ENCODE data around the gene RAB14. TPM values are rescaled to one million over a fixed set of nuclear protein-coding genes. Genes with fewer than 3 reads are reported as not detected.

The RAB14 gene
- total and polyA plus RNA-seq, 2 donors from 2014 or later: 48.0 to 78.6 TPM

DNA sequence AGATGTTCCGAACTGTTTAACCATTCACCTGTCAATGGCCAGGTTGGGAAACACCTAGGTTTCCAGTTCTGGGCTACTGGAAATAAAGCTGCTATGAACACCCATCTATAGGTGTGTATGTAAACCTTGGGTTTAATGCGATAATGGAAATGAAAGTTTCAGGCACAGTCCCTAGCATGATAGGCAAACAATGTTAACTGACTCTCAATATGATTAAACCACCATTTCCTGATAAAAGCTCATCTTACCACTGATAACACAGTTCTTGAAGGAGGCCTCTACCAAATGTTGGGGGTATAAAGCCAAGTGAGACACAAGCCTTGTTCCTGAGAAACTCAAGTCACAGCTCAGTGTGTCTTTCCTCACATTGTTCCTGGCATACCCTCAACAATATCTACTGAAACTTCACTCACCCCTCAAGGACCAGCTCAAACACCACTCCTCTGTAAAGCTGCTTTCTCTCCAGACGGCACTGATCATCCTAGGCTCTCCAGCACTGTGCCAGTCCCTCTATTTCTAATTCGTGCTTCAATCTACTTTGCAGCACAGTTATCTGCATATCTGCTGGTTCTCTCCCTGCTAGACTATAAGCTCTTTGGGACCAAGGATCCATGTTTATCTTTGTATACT lies 15.8 kb downstream of the RAB14 start:
- Histone ChIP-seq H3K36me3 (ENCODE audit: control insufficient read depth in 2 of 3, insufficient read depth in 3 of 3, low read length in 3 of 3) (peaks cover 3 to 11% (median 10%) of the 10 kb centered on the region in 3 donors), H3K27me3 (ENCODE audit: control insufficient read depth, insufficient read depth, low read length) (no peaks in the 10 kb centered on the region), H3K4me1 (ENCODE audit: control insufficient read depth in 2 of 3, insufficient read depth in 2 of 3, low read depth in 1 of 3, low read length in 3 of 3) (peaks cover 5 to 43% (median 11%) of the 10 kb centered on the region in 3 donors), H3K27ac (ENCODE audit: low read depth in 2 of 2, low read length in 2 of 2) (no peak overlapping the region), H3K9ac (ENCODE audit: low read length in 3 of 3) (no peak overlapping the region), H3K9me3 (ENCODE audit: control insufficient read depth in 2 of 3, insufficient read depth in 1 of 3, low read length in 3 of 3) (no peaks in the 10 kb centered on the region), H3K4me3 (ENCODE audit: low read length in 3 of 3) (no peak overlapping the region)
- FAIRE-seq: no peak
- DNase-seq: no peak
- TF ChIP-seq, protein P1, sequence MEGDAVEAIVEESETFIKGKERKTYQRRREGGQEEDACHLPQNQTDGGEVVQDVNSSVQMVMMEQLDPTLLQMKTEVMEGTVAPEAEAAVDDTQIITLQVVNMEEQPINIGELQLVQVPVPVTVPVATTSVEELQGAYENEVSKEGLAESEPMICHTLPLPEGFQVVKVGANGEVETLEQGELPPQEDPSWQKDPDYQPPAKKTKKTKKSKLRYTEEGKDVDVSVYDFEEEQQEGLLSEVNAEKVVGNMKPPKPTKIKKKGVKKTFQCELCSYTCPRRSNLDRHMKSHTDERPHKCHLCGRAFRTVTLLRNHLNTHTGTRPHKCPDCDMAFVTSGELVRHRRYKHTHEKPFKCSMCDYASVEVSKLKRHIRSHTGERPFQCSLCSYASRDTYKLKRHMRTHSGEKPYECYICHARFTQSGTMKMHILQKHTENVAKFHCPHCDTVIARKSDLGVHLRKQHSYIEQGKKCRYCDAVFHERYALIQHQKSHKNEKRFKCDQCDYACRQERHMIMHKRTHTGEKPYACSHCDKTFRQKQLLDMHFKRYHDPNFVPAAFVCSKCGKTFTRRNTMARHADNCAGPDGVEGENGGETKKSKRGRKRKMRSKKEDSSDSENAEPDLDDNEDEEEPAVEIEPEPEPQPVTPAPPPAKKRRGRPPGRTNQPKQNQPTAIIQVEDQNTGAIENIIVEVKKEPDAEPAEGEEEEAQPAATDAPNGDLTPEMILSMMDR (IDR thresholded peaks at IDR 0.05; ENCODE audit: borderline replicate concordance, extremely low read depth, insufficient read depth): no peak
- intact Hi-C loops (cut with DNase I): no loop called here

DNA sequence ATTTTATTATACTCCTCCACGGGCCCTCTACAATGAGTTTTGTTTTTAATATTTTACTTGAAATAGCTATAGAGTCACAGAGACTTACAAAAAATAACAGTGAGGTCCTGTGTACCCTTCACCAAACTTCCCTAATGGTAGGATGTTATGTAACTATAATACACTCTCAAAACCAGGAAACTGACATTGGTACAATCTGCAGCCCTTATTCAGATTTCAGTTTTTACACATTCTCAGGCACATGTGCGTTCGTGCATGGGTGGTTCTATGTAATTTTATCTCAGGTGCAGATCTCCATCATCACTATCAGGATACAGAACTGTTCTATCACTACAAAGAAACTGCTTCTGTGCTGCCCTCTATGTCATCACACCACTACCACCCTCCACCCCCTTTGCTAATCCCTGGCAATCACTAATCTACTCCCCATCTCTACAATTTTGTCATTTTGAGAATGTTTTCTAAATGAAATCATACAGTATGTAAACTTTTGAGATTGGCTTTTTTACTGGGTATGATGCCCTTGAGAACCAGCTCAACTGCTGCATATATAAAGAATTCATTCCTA lies 16.4 kb downstream of the RAB14 start:
- no peak for FAIRE-seq
- intact Hi-C loops (cut with DNase I): no loop called here
- TF ChIP-seq, protein P1 (IDR thresholded peaks at IDR 0.05; ENCODE audit: borderline replicate concordance, extremely low read depth, insufficient read depth): no peak

DNA sequence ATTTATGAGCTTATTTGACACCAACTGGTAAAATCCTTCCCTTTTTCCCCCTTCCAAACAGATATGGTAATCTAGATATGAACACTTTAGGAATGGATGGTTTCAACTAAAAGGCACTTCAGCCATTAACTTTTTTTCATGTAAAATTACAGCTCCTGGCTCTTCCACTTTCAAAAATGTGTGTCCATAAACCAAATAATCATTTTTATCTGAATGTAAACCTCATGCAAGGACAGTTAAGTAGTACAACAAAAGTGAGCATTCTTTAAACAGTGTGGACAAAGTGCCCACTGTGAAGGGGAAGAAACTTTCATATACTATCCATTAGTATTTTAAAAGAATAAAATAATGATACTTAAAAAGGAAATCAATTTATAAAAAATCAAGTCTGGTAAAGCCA lies 17.2 kb downstream of the RAB14 start:
- peaks cover 5 to 39% (median 11%) of the 10 kb centered on the region in 3 donors for H3K4me1 ChIP-seq (ENCODE audit: control insufficient read depth in 2 of 3, insufficient read depth in 2 of 3, low read depth in 1 of 3, low read length in 3 of 3)
- intact Hi-C loops (cut with DNase I): no loop called here
- TF ChIP-seq, protein P1 (IDR thresholded peaks at IDR 0.05; ENCODE audit: borderline replicate concordance, extremely low read depth, insufficient read depth): no peak
- H3K27ac ChIP-seq (ENCODE audit: low read depth in 2 of 2, low read length in 2 of 2): no peak overlapping the region
- H3K36me3 ChIP-seq (ENCODE audit: control insufficient read depth in 2 of 3, insufficient read depth in 3 of 3, low read length in 3 of 3): peaks cover 3 to 13% (median 10%) of the 10 kb centered on the region in 3 donors
- H3K9ac ChIP-seq (ENCODE audit: low read length in 3 of 3): no peak overlapping the region
- H3K9me3 ChIP-seq (ENCODE audit: control insufficient read depth in 2 of 3, insufficient read depth in 1 of 3, low read length in 3 of 3): no peaks in the 10 kb centered on the region
- no peaks in the 10 kb centered on the region for H3K27me3 ChIP-seq (ENCODE audit: control insufficient read depth, insufficient read depth, low read length)
- FAIRE-seq (no peak), DNase-seq (no peak)
- H3K4me3 ChIP-seq (ENCODE audit: low read length in 3 of 3): no peak overlapping the region

More for the DNA sequence above, 16.4 kb downstream of the RAB14 start:
- H3K36me3 ChIP-seq (ENCODE audit: control insufficient read depth in 2 of 3, insufficient read depth in 3 of 3, low read length in 3 of 3): peaks cover 3 to 13% (median 10%) of the 10 kb centered on the region in 3 donors
- no peak overlapping the region for H3K27ac ChIP-seq (ENCODE audit: low read depth in 2 of 2, low read length in 2 of 2)
- no peak overlapping the region for H3K4me3 ChIP-seq (ENCODE audit: low read length in 3 of 3)
- H3K4me1 ChIP-seq (ENCODE audit: control insufficient read depth in 2 of 3, insufficient read depth in 2 of 3, low read depth in 1 of 3, low read length in 3 of 3): peaks cover 5 to 39% (median 11%) of the 10 kb centered on the region in 3 donors
- H3K9me3 ChIP-seq (ENCODE audit: control insufficient read depth in 2 of 3, insufficient read depth in 1 of 3, low read length in 3 of 3): no peaks in the 10 kb centered on the region
- H3K27me3 ChIP-seq (ENCODE audit: control insufficient read depth, insufficient read depth, low read length): no peaks in the 10 kb centered on the region
- H3K9ac ChIP-seq (ENCODE audit: low read length in 3 of 3): no peak overlapping the region
- DNase-seq: no peak

Data from kidney (tissue), 14 donors.